ENCODE measurements around the gene MYBPC1.

The MYBPC1 gene

DNA sequence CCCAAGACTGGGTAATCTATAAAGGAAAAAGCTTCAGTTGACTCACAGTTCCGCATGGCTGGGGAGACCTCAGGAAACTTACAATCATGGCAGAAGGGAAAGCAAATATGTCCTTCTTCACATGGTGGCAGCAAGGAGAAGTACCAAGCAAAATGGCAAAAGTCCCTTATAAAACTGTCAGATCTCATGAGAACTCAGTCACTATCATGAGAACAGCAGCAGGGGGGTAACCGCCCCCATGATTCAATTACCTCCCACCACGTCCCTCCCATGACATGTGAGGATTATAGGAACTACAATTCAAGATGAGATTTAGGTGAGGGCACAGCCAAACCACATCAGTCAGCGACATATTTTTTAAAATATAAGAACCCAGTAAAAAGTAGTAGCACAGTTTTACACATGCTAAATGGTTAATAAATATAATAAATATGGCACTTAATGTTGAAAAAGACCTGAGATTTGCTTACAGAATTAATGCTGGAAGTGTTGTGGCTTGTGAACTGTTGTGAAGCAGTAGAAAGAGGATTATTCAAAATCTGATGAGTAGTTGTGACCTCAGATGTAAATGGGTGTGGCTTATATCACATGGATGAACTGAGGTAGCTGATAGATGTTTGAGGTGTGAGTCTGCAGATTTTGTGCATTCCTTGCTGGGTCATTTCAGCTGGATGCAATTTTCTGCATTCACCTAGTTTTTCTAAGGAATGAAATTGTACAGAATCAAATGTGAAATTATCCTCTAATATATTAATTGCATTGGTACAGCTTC is 55.8 kb downstream of the MYBPC1 start:
- no peak overlapping the region for H3K4me2 ChIP-seq (ENCODE audit: low read depth, low read length, poor library complexity, severe bottlenecking)
- H3K27ac ChIP-seq (ENCODE audit: low read depth, low read length) = no peak overlapping the region
- no peak overlapping the region for H3K4me3 ChIP-seq (ENCODE audit: insufficient read depth, low read length, poor library complexity, severe bottlenecking)
- no peaks in the 10 kb centered on the region for H3K9me2 ChIP-seq (replicated peaks; ENCODE audit: insufficient read depth, low read length)
- H3K27me3 ChIP-seq (ENCODE audit: low read length) = no peaks in the 10 kb centered on the region
- TF ChIP-seq EZH2phosphoT487 (conservative IDR thresholded peaks at IDR 0.05; ENCODE audit: low read length) = no peak
- TF ChIP-seq, protein P1, sequence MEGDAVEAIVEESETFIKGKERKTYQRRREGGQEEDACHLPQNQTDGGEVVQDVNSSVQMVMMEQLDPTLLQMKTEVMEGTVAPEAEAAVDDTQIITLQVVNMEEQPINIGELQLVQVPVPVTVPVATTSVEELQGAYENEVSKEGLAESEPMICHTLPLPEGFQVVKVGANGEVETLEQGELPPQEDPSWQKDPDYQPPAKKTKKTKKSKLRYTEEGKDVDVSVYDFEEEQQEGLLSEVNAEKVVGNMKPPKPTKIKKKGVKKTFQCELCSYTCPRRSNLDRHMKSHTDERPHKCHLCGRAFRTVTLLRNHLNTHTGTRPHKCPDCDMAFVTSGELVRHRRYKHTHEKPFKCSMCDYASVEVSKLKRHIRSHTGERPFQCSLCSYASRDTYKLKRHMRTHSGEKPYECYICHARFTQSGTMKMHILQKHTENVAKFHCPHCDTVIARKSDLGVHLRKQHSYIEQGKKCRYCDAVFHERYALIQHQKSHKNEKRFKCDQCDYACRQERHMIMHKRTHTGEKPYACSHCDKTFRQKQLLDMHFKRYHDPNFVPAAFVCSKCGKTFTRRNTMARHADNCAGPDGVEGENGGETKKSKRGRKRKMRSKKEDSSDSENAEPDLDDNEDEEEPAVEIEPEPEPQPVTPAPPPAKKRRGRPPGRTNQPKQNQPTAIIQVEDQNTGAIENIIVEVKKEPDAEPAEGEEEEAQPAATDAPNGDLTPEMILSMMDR (IDR thresholded peaks at IDR 0.05; ENCODE audit: insufficient read depth, low read length, poor library complexity, severe bottlenecking) = no peak
- no peak overlapping the region for H2AFZ ChIP-seq (ENCODE audit: low read depth, low read length, severe bottlenecking)
- no peak overlapping the region for H3K9ac ChIP-seq (ENCODE audit: low read length)
- H3K79me2 ChIP-seq (ENCODE audit: insufficient read depth, low read length) = no peaks in the 10 kb centered on the region
- H3F3A ChIP-seq (ENCODE audit: insufficient read depth) = no peaks in the 10 kb centered on the region
- no peaks in the 10 kb centered on the region for H3K9me3 ChIP-seq (ENCODE audit: insufficient read depth, low read length)
- H3K36me3 ChIP-seq (ENCODE audit: low read length) = no peaks in the 10 kb centered on the region
- H4K20me1 ChIP-seq (ENCODE audit: low read depth, low read length) = no peaks in the 10 kb centered on the region

DNA sequence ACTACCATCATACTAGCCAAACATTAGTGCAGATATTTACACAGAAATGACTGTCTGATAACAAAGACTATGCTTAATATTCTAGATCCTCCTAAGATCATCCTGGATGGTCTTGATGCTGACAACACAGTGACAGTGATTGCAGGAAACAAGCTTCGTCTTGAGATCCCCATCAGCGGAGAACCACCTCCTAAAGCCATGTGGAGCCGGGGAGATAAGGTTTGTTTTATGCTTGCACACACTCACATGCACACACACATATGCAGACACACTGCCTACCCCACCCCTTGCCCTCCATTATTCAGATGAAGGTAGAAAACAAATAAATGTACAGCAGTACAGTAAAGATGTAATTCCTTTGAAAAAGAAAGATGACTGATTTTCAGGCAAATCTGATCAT is 58.3 kb downstream of the MYBPC1 start:
- Histone ChIP-seq H3K9me2 (replicated peaks; ENCODE audit: insufficient read depth, low read length) (no peaks in the 10 kb centered on the region), H3K36me3 (ENCODE audit: low read length) (no peaks in the 10 kb centered on the region), H3K4me3 (ENCODE audit: insufficient read depth, low read length, poor library complexity, severe bottlenecking) (no peak overlapping the region), H3K27ac (ENCODE audit: low read depth, low read length) (no peak overlapping the region), H3K9ac (ENCODE audit: low read length) (no peak overlapping the region), H3K27me3 (ENCODE audit: low read length) (no peaks in the 10 kb centered on the region), H3F3A (ENCODE audit: insufficient read depth) (no peaks in the 10 kb centered on the region), H3K4me2 (ENCODE audit: low read depth, low read length, poor library complexity, severe bottlenecking) (no peak overlapping the region), H3K9me3 (ENCODE audit: insufficient read depth, low read length) (no peaks in the 10 kb centered on the region), H4K20me1 (ENCODE audit: low read depth, low read length) (no peaks in the 10 kb centered on the region), H3K79me2 (ENCODE audit: insufficient read depth, low read length) (no peaks in the 10 kb centered on the region), H2AFZ (ENCODE audit: low read depth, low read length, severe bottlenecking) (no peak overlapping the region)
- TF ChIP-seq, protein P1 (IDR thresholded peaks at IDR 0.05; ENCODE audit: insufficient read depth, low read length, poor library complexity, severe bottlenecking) = no peak
- TF ChIP-seq EZH2phosphoT487 (conservative IDR thresholded peaks at IDR 0.05; ENCODE audit: low read length) = no peak

DNA sequence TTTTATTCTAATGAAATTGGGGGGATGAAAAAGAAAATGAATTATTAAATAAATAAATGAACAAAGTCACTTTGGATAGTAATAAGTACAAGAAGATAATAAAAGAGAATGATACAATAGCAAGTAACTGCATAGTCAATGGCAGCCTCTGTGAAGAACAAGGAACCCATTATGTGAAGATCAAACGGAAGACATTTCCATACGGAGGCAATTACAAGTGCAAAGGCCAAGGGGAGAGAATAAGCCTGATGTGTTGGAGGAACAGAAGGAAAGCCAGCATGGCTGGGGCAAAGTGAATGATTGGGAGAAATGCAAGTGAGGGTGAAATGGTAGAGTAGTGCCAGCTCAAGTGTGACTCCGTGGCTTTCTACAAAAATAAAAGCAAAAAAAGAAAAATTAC is 58.7 kb downstream of the MYBPC1 start:
- no peak overlapping the region for H3K4me2 ChIP-seq (ENCODE audit: low read depth, low read length, poor library complexity, severe bottlenecking)
- H3K79me2 ChIP-seq (ENCODE audit: insufficient read depth, low read length) = no peaks in the 10 kb centered on the region
- no peak overlapping the region for H3K4me3 ChIP-seq (ENCODE audit: insufficient read depth, low read length, poor library complexity, severe bottlenecking)
- no peaks in the 10 kb centered on the region for H3K9me2 ChIP-seq (replicated peaks; ENCODE audit: insufficient read depth, low read length)
- H3K9ac ChIP-seq (ENCODE audit: low read length) = no peak overlapping the region
- no peaks in the 10 kb centered on the region for H3K27me3 ChIP-seq (ENCODE audit: low read length)
- no peaks in the 10 kb centered on the region for H3K9me3 ChIP-seq (ENCODE audit: insufficient read depth, low read length)
- no peaks in the 10 kb centered on the region for H3F3A ChIP-seq (ENCODE audit: insufficient read depth)
- TF ChIP-seq, protein P1 (IDR thresholded peaks at IDR 0.05; ENCODE audit: insufficient read depth, low read length, poor library complexity, severe bottlenecking) = no peak
- no peak for TF ChIP-seq EZH2phosphoT487 (conservative IDR thresholded peaks at IDR 0.05; ENCODE audit: low read length)
- H3K36me3 ChIP-seq (ENCODE audit: low read length) = no peaks in the 10 kb centered on the region
- no peaks in the 10 kb centered on the region for H4K20me1 ChIP-seq (ENCODE audit: low read depth, low read length)
- no peak overlapping the region for H3K27ac ChIP-seq (ENCODE audit: low read depth, low read length)
- H2AFZ ChIP-seq (ENCODE audit: low read depth, low read length, severe bottlenecking) = no peak overlapping the region

Measured in SU-DHL-6 (cell line).